CD4-positive, alpha-beta memory T cell (primary cell): ENCODE data around the gene POTEF. TPM values are rescaled to one million over a fixed set of nuclear protein-coding genes. Genes with fewer than 3 reads are reported as not detected.
"Not testable (repeated sequence)": the region's sequence is repeated elsewhere in the genome, so short reads cannot be mapped to it uniquely, and the experiment has no call there.

Experiments used
- CTCF ChIA-PET: fragments of 350-600 bp; sonication (Branson Sonifier 250); formaldehyde crosslinking; loops from one replicate; lab custom pipeline; 2021; ENCODE audit warnings: inconsistent platforms; ENCODE audit not compliant: partially characterized antibody; lab: Charles Lee
- POLR2A ChIA-PET: fragments of 350-600 bp; sonication (Branson Sonifier 250); formaldehyde crosslinking; loops from one replicate; lab custom pipeline; 2021; ENCODE audit not compliant: partially characterized antibody; lab: Charles Lee
- DNase-seq, 5 donors: peaks; one replicate each; pipeline versions ENCODE4 v3.0.0 to v3.0.0-alpha.2; 2020 to 2022; ENCODE audit warnings: mixed read lengths in 1 of 5
- H3K27ac ChIP-seq: one replicate; pipeline ENCODE4 v1.7.0; 2013; ENCODE audit warnings: low read depth, low read length
- H3K27me3 ChIP-seq: 2 replicates; pipeline ENCODE4 v1.7.0; 2013; ENCODE audit warnings: mild to moderate bottlenecking, low read length, moderate library complexity; ENCODE audit not compliant: insufficient read depth
- H3K36me3 ChIP-seq: 2 replicates; pipeline ENCODE4 v1.7.0; 2013; ENCODE audit warnings: mild to moderate bottlenecking, low read length, moderate library complexity; ENCODE audit not compliant: insufficient read depth
- H3K4me1 ChIP-seq: 2 replicates; pipeline ENCODE4 v1.7.0; 2013; ENCODE audit warnings: mild to moderate bottlenecking, low read length, moderate library complexity; ENCODE audit not compliant: insufficient read depth
- H3K4me3 ChIP-seq, 2 donors: one replicate each; pipeline ENCODE4 v1.7.0; 2013; ENCODE audit warnings: low read length in 2 of 2, mild to moderate bottlenecking in 1 of 2
- H3K9me3 ChIP-seq, 2 donors: one replicate each; pipeline ENCODE4 v1.7.0; 2013; ENCODE audit warnings: low read length in 2 of 2, control low read depth in 1 of 2; ENCODE audit not compliant: control insufficient read depth in 1 of 2
- H3K27ac Mint-ChIP-seq, 7 donors: one replicate each; pipeline ENCODE4 v1.8.0; 2020 to 2021; ENCODE audit warnings: mixed read lengths in 7 of 7, mild to moderate bottlenecking in 6 of 7, inconsistent platforms in 3 of 7, moderate library complexity in 3 of 7
- H3K27me3 Mint-ChIP-seq, 2 donors: one replicate each; pipeline ENCODE4 v1.8.0; 2020 to 2021; ENCODE audit warnings: mixed read lengths in 2 of 2
- H3K36me3 Mint-ChIP-seq, 2 donors: one replicate each; pipeline ENCODE4 v1.8.0; 2020 to 2021; ENCODE audit warnings: mixed read lengths in 2 of 2, inconsistent platforms in 1 of 2, mild to moderate bottlenecking in 1 of 2
- H3K4me1 Mint-ChIP-seq, 4 donors: one replicate each; pipeline ENCODE4 v1.8.0; 2020 to 2021; ENCODE audit warnings: mixed read lengths in 4 of 4, mild to moderate bottlenecking in 1 of 4
- H3K4me3 Mint-ChIP-seq, 8 donors: one replicate each; pipeline ENCODE4 v1.8.0; 2020 to 2021; ENCODE audit warnings: mixed read lengths in 8 of 8, mild to moderate bottlenecking in 7 of 8, moderate library complexity in 6 of 8, inconsistent platforms in 3 of 8
- H3K9me3 Mint-ChIP-seq, 8 donors: one replicate each; pipeline ENCODE4 v1.8.0; 2020 to 2021; ENCODE audit warnings: mixed read lengths in 8 of 8, mild to moderate bottlenecking in 5 of 8, inconsistent platforms in 3 of 8, moderate library complexity in 1 of 8
- intact Hi-C: fragments of 100-400 bp; cut with micrococcal nuclease; formaldehyde crosslinking; loops from one replicate; pipeline ENCODE4 v1.15.1; 2023
- polyA plus RNA-seq, 2 donors: library from polyadenylated mRNA; unstranded; fragments of 300-500 nt; fragmentation: Illumina TruSeq; gene quantifications; one replicate each; pipeline ENCODE4 v1.2.3, GENCODE V29; 2021
- total RNA-seq, 2 experiments: library from RNA; stranded (reverse); gene quantifications; one replicate each; pipeline ENCODE4 v1.2.3, GENCODE V29; 2021

POTEF gene
- total and polyA plus RNA-seq, 4 experiments from 2014 or later = 0.16 TPM; not detected in 3

- intact Hi-C loops = loop anchor here (10.0 kb wide), 1 partner anchor 202 kb away; the partner anchor contains the start of gene IMP4
Observed at GRCh38 chr2:130142396-130143265, 13.6 kb upstream of the POTEF start.

GRCh38 chr2:130141645-130142370 lies 12.8 kb upstream of the POTEF start:
- H3K9me3 ChIP-seq, H3K36me3 Mint-ChIP-seq, H3K27me3 ChIP-seq, H3K27me3 Mint-ChIP-seq, CTCF ChIA-PET, H3K36me3 ChIP-seq, DNase-seq, H3K4me3 Mint-ChIP-seq, H3K4me1 ChIP-seq, H3K4me3 ChIP-seq, H3K27ac ChIP-seq, H3K27ac Mint-ChIP-seq, H3K9me3 Mint-ChIP-seq, POLR2A ChIA-PET: not testable (repeated sequence)
- peaks cover 0 to 11% (median 3%) of the 10 kb centered on the region in 4 donors for H3K4me1 Mint-ChIP-seq
- intact Hi-C loops = loop anchor here (10.0 kb wide), 1 partner anchor 203 kb away; the partner anchor contains the start of gene IMP4

More at GRCh38 chr2:130142396-130143265, 13.6 kb upstream of the POTEF start:
- H3K27me3 ChIP-seq, H3K27me3 Mint-ChIP-seq, DNase-seq, H3K36me3 ChIP-seq, H3K9me3 ChIP-seq, CTCF ChIA-PET, POLR2A ChIA-PET, H3K9me3 Mint-ChIP-seq, H3K27ac ChIP-seq, H3K36me3 Mint-ChIP-seq, H3K27ac Mint-ChIP-seq, H3K4me1 ChIP-seq, H3K4me3 ChIP-seq: not testable (repeated sequence)
- Mint-ChIP-seq H3K4me1 (peaks cover 0 to 11% (median 3%) of the 10 kb centered on the region in 4 donors), H3K4me3 (peak overlapping the region in 6 of 8 donors; percentile 25 to 84 (median 70))

GRCh38 chr2:130141002-130141401 lies 12.0 kb upstream of the POTEF start:
- H3K9me3 Mint-ChIP-seq, DNase-seq, H3K4me1 ChIP-seq, H3K27ac ChIP-seq, H3K4me3 Mint-ChIP-seq, H3K36me3 ChIP-seq, H3K27me3 ChIP-seq, H3K9me3 ChIP-seq, H3K4me3 ChIP-seq, H3K27ac Mint-ChIP-seq, POLR2A ChIA-PET, H3K27me3 Mint-ChIP-seq, CTCF ChIA-PET, H3K36me3 Mint-ChIP-seq: not testable (repeated sequence)
- H3K4me1 Mint-ChIP-seq = peaks cover 0 to 11% (median 3%) of the 10 kb centered on the region in 4 donors
- intact Hi-C loops = loop anchor here (10.0 kb wide), 1 partner anchor 204 kb away; the partner anchor contains the start of gene IMP4

- H3K4me3 ChIP-seq, H3K36me3 Mint-ChIP-seq, H3K9me3 ChIP-seq, POLR2A ChIA-PET, H3K27me3 ChIP-seq, H3K36me3 ChIP-seq, DNase-seq, H3K27ac ChIP-seq, H3K9me3 Mint-ChIP-seq, H3K27ac Mint-ChIP-seq, H3K4me3 Mint-ChIP-seq, CTCF ChIA-PET, H3K27me3 Mint-ChIP-seq, H3K4me1 ChIP-seq: not testable (repeated sequence)
- peaks cover 0 to 11% (median 3%) of the 10 kb centered on the region in 4 donors for H3K4me1 Mint-ChIP-seq
- intact Hi-C loops = loop anchor here (10.0 kb wide), 1 partner anchor 204 kb away; the partner anchor contains the start of gene IMP4
Observed at GRCh38 chr2:130140516-130140915, 11.5 kb upstream of the POTEF start.

- CTCF ChIA-PET, H3K27me3 ChIP-seq, H3K4me3 ChIP-seq, H3K27ac Mint-ChIP-seq, DNase-seq, H3K4me3 Mint-ChIP-seq, POLR2A ChIA-PET, H3K27ac ChIP-seq, H3K9me3 ChIP-seq, H3K36me3 Mint-ChIP-seq, H3K27me3 Mint-ChIP-seq, H3K9me3 Mint-ChIP-seq, H3K36me3 ChIP-seq, H3K4me1 ChIP-seq, H3K4me1 Mint-ChIP-seq: not testable (repeated sequence)
- intact Hi-C loops = loop anchor here (10.0 kb wide), 1 partner anchor 205 kb away; the partner anchor contains the start of gene IMP4
Observed at GRCh38 chr2:130139331-130140280, 10.6 kb upstream of the POTEF start.

GRCh38 chr2:130138841-130139251 lies 9.8 kb upstream of the POTEF start:
- H3K27ac Mint-ChIP-seq, DNase-seq, CTCF ChIA-PET, H3K4me1 ChIP-seq, H3K27me3 Mint-ChIP-seq, H3K27me3 ChIP-seq, H3K9me3 Mint-ChIP-seq, intact Hi-C loops, H3K4me3 ChIP-seq, H3K27ac ChIP-seq, H3K4me3 Mint-ChIP-seq, H3K9me3 ChIP-seq, POLR2A ChIA-PET, H3K36me3 Mint-ChIP-seq, H3K36me3 ChIP-seq, H3K4me1 Mint-ChIP-seq: not testable (repeated sequence)
